GM06990 (cell line): Measurements from ENCODE around the gene LDHAL6A.
A peak's percentile ranks its signal among the peaks of the same experiment; 100 is the strongest.

ENCODE experiments used
- DNase-seq: peaks from one replicate; pipeline ENCODE4 v3.0.0-alpha.2; 2011; ENCODE audit not compliant: insufficient read length; ENCODE audit errors: extremely low read depth
- H3K27me3 ChIP-seq: replicated peaks from 2 replicates; pipeline ENCODE4 v1.6.0; 2011; ENCODE audit warnings: low read length; ENCODE audit not compliant: control insufficient read depth, insufficient read depth
- H3K36me3 ChIP-seq: 2 replicates; pipeline ENCODE4 v1.5.1; 2011; ENCODE audit warnings: low read length; ENCODE audit not compliant: control insufficient read depth, insufficient read depth
- H3K4me3 ChIP-seq: replicated peaks from 2 replicates; pipeline ENCODE4 v1.5.1; 2011; ENCODE audit warnings: low read depth, mild to moderate bottlenecking, control low read depth, low read length
- TF ChIP-seq, protein P1 (sequence below): IDR thresholded peaks from 2 replicates; pipeline ENCODE4 v1.5.1; 2011; ENCODE audit warnings: low read length, control low read depth, mild to moderate bottlenecking, inconsistent platforms; ENCODE audit not compliant: insufficient read depth, poor library complexity, severe bottlenecking

The LDHAL6A gene

DNA sequence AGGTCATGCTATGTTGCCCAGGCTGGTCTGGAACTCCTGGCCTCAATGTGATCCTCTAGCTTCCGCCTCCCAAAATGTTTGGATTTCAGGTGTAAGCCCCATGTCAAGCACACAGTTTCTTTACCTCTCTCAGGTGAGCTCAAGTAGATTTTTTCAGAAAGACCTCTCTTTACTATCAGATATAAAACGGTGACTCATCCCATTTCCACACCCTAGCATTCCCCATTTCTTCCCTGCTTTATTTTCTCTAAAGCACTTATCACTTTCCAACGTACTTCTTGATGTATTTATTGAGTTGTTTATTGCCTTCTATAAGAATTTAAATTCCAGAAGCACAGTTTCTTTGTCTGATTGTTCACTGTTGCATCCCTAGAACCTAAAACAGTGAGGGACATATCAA lies 67.4 kb downstream of the LDHAL6A start:
- TF ChIP-seq, protein P1, sequence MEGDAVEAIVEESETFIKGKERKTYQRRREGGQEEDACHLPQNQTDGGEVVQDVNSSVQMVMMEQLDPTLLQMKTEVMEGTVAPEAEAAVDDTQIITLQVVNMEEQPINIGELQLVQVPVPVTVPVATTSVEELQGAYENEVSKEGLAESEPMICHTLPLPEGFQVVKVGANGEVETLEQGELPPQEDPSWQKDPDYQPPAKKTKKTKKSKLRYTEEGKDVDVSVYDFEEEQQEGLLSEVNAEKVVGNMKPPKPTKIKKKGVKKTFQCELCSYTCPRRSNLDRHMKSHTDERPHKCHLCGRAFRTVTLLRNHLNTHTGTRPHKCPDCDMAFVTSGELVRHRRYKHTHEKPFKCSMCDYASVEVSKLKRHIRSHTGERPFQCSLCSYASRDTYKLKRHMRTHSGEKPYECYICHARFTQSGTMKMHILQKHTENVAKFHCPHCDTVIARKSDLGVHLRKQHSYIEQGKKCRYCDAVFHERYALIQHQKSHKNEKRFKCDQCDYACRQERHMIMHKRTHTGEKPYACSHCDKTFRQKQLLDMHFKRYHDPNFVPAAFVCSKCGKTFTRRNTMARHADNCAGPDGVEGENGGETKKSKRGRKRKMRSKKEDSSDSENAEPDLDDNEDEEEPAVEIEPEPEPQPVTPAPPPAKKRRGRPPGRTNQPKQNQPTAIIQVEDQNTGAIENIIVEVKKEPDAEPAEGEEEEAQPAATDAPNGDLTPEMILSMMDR: no peak
- H3K27me3 ChIP-seq: no peaks in the 10 kb centered on the region
- DNase-seq: no peak

DNA sequence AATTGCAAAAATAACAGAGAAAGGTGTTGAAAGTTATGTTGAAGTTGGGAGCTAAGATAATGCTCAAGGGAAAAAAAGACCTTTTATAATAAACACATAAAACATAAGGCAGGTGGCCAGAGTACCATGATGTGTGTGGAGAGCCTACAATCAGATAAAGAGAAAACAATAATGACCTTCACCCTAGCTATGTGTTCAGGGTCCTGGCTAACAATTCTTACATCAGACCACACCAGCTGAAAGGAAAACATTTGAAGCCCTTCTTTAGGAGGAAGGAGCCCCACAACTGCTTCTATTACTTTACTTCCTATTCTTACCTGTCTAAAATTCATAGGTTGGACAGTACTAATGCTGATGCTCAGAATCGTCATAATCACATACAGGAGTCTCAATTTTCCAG lies 68.6 kb downstream of the LDHAL6A start:
- no peak overlapping the region for H3K4me3 ChIP-seq
- H3K27me3 ChIP-seq: no peaks in the 10 kb centered on the region
- TF ChIP-seq, protein P1: no peak
- no peak for DNase-seq
- H3K36me3 ChIP-seq: peaks cover 1% of the 10 kb centered on the region; the same call in 1 of the 2 replicates

More for the DNA sequence above, 67.4 kb downstream of the LDHAL6A start:
- Histone ChIP-seq H3K4me3 (no peak overlapping the region), H3K36me3 (no peaks in the 10 kb centered on the region; the same call in 1 of the 2 replicates)

DNA sequence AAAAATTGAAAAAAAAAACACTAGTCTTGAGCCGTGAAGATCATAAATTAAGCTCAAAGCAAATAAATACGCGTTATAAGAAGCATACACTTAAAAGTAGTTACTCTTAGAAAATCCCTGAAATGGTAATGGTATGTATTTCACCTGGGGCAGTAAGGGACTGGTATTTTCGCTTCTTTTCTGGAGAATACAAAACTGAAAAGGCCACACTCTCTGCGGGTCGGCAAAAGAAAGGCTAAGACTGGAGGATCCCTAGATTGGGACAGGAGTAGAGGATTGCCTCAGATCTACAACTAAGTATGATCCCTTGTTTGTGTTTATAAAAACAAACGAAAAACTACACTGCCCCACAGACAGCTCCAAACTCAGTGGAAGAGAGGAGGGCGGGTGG lies 70.5 kb downstream of the LDHAL6A start:
- DNase-seq: no peak
- peaks cover 1% of the 10 kb centered on the region; the same call in 1 of the 2 replicates for H3K36me3 ChIP-seq

DNA sequence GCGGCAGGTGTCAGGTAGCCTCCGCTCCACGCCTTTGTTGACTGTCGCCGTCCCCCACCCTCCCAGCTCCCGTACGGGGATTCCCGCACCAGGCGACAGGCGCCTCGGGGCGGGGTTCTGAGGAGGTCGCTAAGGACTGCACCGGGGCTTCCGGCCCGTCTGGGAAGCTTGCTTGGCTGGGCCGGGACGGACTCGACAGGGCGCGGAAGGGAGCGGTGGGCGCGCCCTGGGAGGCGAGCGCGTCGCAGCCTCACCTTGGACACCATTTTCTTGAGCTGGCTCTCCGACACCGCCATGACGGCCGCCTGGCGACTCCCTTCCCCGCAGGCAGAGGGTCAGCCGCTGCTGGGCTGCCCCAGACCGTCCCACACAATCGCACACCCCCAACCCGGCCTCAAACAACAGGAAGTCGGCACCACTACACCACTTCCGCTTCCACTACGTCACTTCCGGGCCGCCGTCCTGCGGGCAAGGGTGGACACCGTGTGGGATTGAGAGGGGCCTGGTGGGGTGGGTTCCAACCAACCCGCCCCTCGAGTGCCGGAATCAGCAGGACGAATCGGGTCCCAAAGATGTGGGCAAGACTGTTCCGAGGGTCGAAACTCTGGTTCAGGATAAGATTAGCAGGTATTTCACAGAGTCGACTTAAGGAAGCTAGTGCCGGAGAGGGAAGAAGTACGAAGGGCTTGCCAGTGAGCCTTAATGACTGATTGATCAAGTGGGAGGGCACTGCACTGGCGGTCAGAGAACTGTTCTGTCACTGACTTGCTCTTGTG lies 71.1 kb downstream of the LDHAL6A start, which contains the start of gene TSG101:
Gene TSG101 (minus strand): TSS at position 422 of the 776 bp plus-strand sequence. CDS start 126 bp downstream, at position 296.
- TF ChIP-seq, protein P1: no peak
- Histone ChIP-seq H3K27me3 (no peaks in the 10 kb centered on the region), H3K4me3 (peak within 1 kb of the TSS; percentile 76), H3K36me3 (peaks cover 1% of the 10 kb centered on the region; the same call in 1 of the 2 replicates)
- peak; percentile 94 for DNase-seq

More for the DNA sequence above, 70.5 kb downstream of the LDHAL6A start:
- Histone ChIP-seq H3K27me3 (no peaks in the 10 kb centered on the region), H3K4me3 (peak overlapping the region; percentile 76)
- TF ChIP-seq, protein P1: no peak

DNA sequence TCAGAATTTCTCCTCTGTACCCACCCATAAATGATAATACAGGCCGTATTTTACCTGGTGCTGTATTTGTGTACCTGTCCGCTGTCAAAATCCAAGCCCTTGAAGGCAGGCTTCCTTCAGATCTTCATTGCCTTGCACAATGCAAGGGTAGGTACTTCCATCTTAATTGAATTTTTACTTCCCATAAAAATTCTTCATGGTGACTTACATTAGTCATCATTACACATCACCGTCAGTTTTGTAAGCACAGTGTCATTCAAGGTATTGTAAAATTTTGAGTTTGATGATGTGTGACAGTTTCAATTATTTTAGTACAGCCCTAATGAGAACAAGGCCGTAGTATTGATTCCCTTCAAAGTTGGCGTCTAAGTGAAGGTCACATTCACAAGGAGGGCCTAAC lies 71.9 kb downstream of the LDHAL6A start:
- H3K36me3 ChIP-seq: peaks cover 1% of the 10 kb centered on the region; the same call in 1 of the 2 replicates
- H3K4me3 ChIP-seq: peak overlapping the region; percentile 76
- DNase-seq: no peak
- TF ChIP-seq, protein P1: no peak
- no peaks in the 10 kb centered on the region for H3K27me3 ChIP-seq
